ENCODE results near the gene GPR132.

The GPR132 gene

GRCh38 chr14:105020815-105021655 lies 44.2 kb downstream of the GPR132 start, which contains the start of gene CDCA4:
TSS of gene CDCA4 (minus strand) at chr14:105021083. CDS start at chr14:105011929, 9,154 bp downstream.
- DNase-seq (ENCODE audit: low spot score) = peak; percentile 96

GRCh38 chr14:105019861-105020814 lies 45.1 kb downstream of the GPR132 start:
- no peak for DNase-seq (ENCODE audit: low spot score)

- DNase-seq (ENCODE audit: low spot score) = no peak
These were observed 46.8 kb downstream of the GPR132 start for GRCh38 chr14:105018414-105018813.

- DNase-seq (ENCODE audit: low spot score) = no peak
These were observed 49.3 kb downstream of the GPR132 start for GRCh38 chr14:105015905-105016304.

- no peak for DNase-seq (ENCODE audit: low spot score)
These were observed 50.0 kb downstream of the GPR132 start for GRCh38 chr14:105015242-105015641.

- DNase-seq (ENCODE audit: low spot score) = no peak
These were observed 50.6 kb downstream of the GPR132 start for GRCh38 chr14:105014631-105015030.

- no peak for DNase-seq (ENCODE audit: low spot score)
These were observed 51.2 kb downstream of the GPR132 start for GRCh38 chr14:105014032-105014431.

- peak; percentile 39 for DNase-seq (ENCODE audit: low spot score)
These were observed 52.0 kb downstream of the GPR132 start for GRCh38 chr14:105013150-105013785.

GRCh38 chr14:105012171-105012985 lies 52.9 kb downstream of the GPR132 start:
- DNase-seq (ENCODE audit: low spot score) = peak; percentile 46

- DNase-seq (ENCODE audit: low spot score) = peak; percentile 24
These were observed 53.8 kb downstream of the GPR132 start for GRCh38 chr14:105011312-105011990.

- no peak for DNase-seq (ENCODE audit: low spot score)
These were observed 54.3 kb downstream of the GPR132 start for GRCh38 chr14:105010891-105011291.

- no peak for DNase-seq (ENCODE audit: low spot score)
These were observed 55.1 kb downstream of the GPR132 start for GRCh38 chr14:105010106-105010505.

- DNase-seq (ENCODE audit: low spot score) = no peak
These were observed 57.5 kb downstream of the GPR132 start for GRCh38 chr14:105007593-105008264.

GRCh38 chr14:105006831-105007592 lies 58.2 kb downstream of the GPR132 start:
- DNase-seq (ENCODE audit: low spot score) = no peak

- no peak for DNase-seq (ENCODE audit: low spot score)
These were observed 59.0 kb downstream of the GPR132 start for GRCh38 chr14:105005929-105006830.

GRCh38 chr14:105005329-105005928 lies 59.8 kb downstream of the GPR132 start:
- DNase-seq (ENCODE audit: low spot score) = no peak

Measured in cerebellar cortex (tissue), 1 donor.